Measurements from ENCODE around the gene ZNF17. TPM values are rescaled to one million over a fixed set of nuclear protein-coding genes. Genes with fewer than 3 reads are reported as not detected.

ZNF17 gene
- total RNA-seq, 4 donors from 2014 or later, result 5.8 to 12.5 (median 9.3) TPM

GRCh38 chr19:57376151-57376550 lies 34.8 kb upstream of the ZNF17 start:
- no peak for DNase-seq (ENCODE audit: low spot score)
- ATAC-seq (ENCODE audit: low FRiP score), result no peak
- TF ChIP-seq CTCF (IDR thresholded peaks at IDR 0.05), result no peak

- no peak for ATAC-seq (ENCODE audit: low FRiP score)
- DNase-seq (ENCODE audit: low spot score), result no peak
- TF ChIP-seq CTCF (IDR thresholded peaks at IDR 0.05), result no peak
Measured at GRCh38 chr19:57377498-57378146, 33.3 kb upstream of the ZNF17 start.

- TF ChIP-seq CTCF (IDR thresholded peaks at IDR 0.05), result no peak
- DNase-seq (ENCODE audit: low spot score), result no peak
- ATAC-seq (ENCODE audit: low FRiP score), result no peak
Measured at GRCh38 chr19:57380923-57381322, 30.0 kb upstream of the ZNF17 start.

GRCh38 chr19:57382806-57383488 lies 28.0 kb upstream of the ZNF17 start:
- no peak for DNase-seq (ENCODE audit: low spot score)
- no peak for TF ChIP-seq CTCF (IDR thresholded peaks at IDR 0.05)

GRCh38 chr19:57389194-57389729 lies 21.7 kb upstream of the ZNF17 start:
- DNase-seq (ENCODE audit: low spot score), result no peak
- TF ChIP-seq CTCF (IDR thresholded peaks at IDR 0.05), result no peak
- ATAC-seq (ENCODE audit: low FRiP score), result no peak

More at GRCh38 chr19:57382806-57383488, 28.0 kb upstream of the ZNF17 start:
- no peak for ATAC-seq (ENCODE audit: low FRiP score)

GRCh38 chr19:57389730-57390598 lies 21.0 kb upstream of the ZNF17 start, which contains the start of gene ZNF548:
TSS of gene ZNF548 (plus strand) at chr19:57389854. CDS start at chr19:57390100, 246 bp downstream.
- no peak for TF ChIP-seq CTCF (IDR thresholded peaks at IDR 0.05)
- DNase-seq (ENCODE audit: low spot score) (peak; percentile 98), ATAC-seq (ENCODE audit: low FRiP score) (peak; percentile 99)
